Measurements from ENCODE around the gene MARK3.

DNA sequence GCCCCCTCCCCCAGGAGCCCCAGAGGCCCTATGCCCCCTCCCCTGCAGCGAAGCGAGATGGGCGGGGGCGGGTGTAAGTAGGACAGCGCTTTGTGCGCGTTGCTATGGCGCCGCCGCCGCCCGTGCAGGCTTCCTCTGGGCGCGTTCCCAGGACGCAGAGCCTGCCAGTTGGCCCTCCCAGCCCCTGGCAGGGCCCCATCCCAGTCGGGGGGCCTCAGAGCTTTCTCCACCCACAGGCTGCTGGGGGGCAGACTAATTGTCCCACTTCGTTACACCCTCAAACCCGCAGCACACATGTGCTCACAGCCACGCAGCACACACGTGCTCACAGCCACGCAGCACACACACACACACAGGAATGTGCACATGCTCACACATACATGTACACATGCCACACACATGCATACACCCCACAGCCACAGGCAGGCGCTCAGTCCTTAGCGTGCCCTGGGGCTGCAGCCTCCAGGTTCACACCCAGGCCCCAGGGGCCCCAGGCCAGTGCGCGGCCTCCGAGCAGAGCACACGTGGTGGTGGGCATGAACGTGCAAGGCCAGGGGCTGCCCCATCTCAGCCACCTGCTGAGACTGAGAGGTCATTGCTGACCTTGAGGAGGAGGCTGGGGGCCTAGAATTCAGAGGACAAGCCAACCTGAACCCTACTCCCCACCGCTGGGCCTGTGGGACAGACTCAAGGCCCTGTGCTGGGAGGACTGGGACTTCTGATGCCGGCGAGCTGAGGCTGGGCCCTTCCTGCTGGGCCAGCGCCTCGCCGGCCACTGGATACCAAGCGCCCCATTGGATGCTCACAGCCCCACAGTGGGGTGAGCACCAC is 159.4 kb downstream of the MARK3 start:
- TF ChIP-seq, protein P1, sequence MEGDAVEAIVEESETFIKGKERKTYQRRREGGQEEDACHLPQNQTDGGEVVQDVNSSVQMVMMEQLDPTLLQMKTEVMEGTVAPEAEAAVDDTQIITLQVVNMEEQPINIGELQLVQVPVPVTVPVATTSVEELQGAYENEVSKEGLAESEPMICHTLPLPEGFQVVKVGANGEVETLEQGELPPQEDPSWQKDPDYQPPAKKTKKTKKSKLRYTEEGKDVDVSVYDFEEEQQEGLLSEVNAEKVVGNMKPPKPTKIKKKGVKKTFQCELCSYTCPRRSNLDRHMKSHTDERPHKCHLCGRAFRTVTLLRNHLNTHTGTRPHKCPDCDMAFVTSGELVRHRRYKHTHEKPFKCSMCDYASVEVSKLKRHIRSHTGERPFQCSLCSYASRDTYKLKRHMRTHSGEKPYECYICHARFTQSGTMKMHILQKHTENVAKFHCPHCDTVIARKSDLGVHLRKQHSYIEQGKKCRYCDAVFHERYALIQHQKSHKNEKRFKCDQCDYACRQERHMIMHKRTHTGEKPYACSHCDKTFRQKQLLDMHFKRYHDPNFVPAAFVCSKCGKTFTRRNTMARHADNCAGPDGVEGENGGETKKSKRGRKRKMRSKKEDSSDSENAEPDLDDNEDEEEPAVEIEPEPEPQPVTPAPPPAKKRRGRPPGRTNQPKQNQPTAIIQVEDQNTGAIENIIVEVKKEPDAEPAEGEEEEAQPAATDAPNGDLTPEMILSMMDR (IDR thresholded peaks at IDR 0.05; ENCODE audit: insufficient read depth, low read length), result no peak
- TF ChIP-seq POLR2AphosphoS5 (IDR thresholded peaks at IDR 0.05; ENCODE audit: low read depth), result no peak

Data from HL-60 (cell line).